Measurements from ENCODE around the gene VWA8. TPM values are rescaled to one million over a fixed set of nuclear protein-coding genes. Genes with fewer than 3 reads are reported as not detected.

Gene VWA8
- total and polyA plus RNA-seq, 10 donors: 2.7 to 33.6 (median 18.3) TPM

DNA sequence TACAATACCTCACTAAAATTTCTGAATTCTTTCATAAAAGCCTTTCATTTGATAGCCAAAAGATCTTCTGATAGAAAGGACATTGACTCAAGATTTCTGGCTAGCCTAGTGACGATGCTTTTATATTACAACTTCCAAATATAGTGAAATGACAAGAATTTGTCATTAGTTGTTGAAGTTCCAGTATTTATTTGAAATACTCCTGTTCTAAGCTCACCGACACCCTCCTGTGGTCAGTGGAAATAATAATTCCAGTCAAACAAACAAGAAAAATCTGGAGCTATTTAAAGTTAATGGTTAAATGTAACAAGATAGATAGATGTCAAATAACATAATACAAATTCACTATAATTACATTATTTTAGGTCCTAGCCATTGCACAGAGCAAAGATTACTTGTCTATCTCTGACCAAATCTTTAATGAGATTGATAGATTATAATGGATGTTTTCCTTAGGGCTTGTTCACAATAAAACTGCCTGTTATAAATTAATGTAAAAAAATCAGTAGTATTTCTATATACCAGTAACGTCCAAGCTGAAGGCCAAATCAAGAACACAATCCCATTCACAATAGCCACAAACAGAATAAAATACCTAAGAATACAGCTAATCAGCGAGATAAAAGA lies 308.1 kb downstream of the VWA8 start:
- no peaks in the 10 kb centered on the region for H3K36me3 ChIP-seq
- intact Hi-C loops (cut with DNase I; ENCODE audit: low total_unique reads): loop anchor here (10.0 kb wide), 2 partner anchors 238 to 298 kb away; no protein-coding TSS in a partner anchor
- no peaks in the 10 kb centered on the region for H3K27me3 ChIP-seq (replicated peaks in 1 of 7)
- H3K4me1 ChIP-seq: peaks cover 0 to 22% (median 4%) of the 10 kb centered on the region in 6 donors
- TF ChIP-seq POLR2AphosphoS5 (IDR thresholded peaks at IDR 0.05) (no peak), CTCF (IDR thresholded peaks at IDR 0.05 in 8 of 11, conservative IDR thresholded peaks at IDR 0.05 in 3 of 11) (peak in 7 of 11 experiments; percentile 32 to 60 (median 41))
- WGBS, 5 donors: 54 to 68% (median 56%) methylated on average over 4 of the region's 4 CpGs
- no peak for DNase-seq
- H3K9me3 ChIP-seq: no peaks in the 10 kb centered on the region
- H3K27ac ChIP-seq: peak overlapping the region in 2 of 8 donors; percentile 4 to 31
- H3K4me3 ChIP-seq: no peak overlapping the region

DNA sequence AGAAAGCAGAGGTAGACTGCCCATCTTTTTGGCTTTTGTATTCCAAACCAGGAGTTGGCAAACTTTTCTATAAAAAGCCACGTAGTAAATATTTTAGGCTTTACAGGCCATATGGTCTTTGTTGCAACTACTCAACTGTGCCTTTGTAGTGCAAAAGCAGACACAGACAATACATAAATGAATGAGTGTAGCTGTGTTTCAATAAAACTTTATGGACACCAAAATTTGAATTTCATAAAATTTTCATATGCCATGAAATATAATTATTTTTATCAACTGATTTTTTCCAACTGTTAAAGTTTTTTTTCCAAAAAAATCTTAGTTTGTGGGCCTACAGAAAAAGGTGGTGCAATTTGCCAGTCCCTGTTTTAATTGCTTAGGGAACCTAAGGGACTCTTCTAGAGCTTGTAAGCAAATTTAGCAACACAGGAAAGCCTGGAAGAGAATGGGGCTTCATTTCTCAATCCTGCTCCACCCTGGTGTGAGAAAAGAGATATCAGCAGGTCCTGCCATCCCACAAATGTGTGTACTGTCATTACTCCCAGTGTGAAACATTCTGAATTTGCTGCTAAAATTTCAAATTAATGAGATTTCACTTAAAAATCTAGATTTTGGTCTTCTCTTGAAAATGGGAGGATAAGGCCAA lies 309.4 kb downstream of the VWA8 start:
- Histone ChIP-seq H3K4me1 (peaks cover 0 to 22% (median 4%) of the 10 kb centered on the region in 6 donors), H3K9me3 (no peaks in the 10 kb centered on the region), H3K4me3 (no peak overlapping the region), H3K27me3 (replicated peaks in 1 of 7) (no peaks in the 10 kb centered on the region), H3K36me3 (no peaks in the 10 kb centered on the region), H3K27ac (peak overlapping the region in 3 of 8 donors; percentile 5 to 31 (median 6))
- 54 to 90% (median 78%) methylated on average over 1 of the region's 1 CpG for WGBS, 5 donors
- intact Hi-C loops (cut with DNase I; ENCODE audit: low total_unique reads): loop anchor here (10.0 kb wide), 2 partner anchors 237 to 297 kb away; no protein-coding TSS in a partner anchor
- no peak for DNase-seq
- TF ChIP-seq POLR2A (IDR thresholded peaks at IDR 0.05) (no peak), POLR2AphosphoS5 (IDR thresholded peaks at IDR 0.05) (no peak)

DNA sequence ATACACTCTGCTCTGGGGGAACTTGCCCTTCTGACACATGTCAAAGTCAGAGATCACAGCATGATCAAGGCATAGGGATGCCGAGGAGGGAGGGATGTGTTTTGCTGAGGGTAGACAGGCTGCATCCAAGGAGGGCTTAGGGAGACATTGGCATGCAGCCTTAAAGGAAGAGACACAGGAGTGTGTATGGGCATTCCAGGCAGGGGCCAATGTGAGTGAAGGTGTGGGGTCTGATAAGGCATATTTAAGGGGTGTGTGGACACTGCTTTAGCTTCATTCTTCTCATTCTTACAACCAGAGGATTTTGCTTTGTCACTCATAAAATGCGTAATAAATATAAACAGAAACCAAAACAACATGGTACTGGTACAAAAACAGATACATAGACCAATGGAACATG lies 310.2 kb downstream of the VWA8 start:
- TF ChIP-seq CTCF (IDR thresholded peaks at IDR 0.05 in 8 of 11, conservative IDR thresholded peaks at IDR 0.05 in 3 of 11) (no peak), POLR2AphosphoS5 (IDR thresholded peaks at IDR 0.05) (no peak), POLR2A (IDR thresholded peaks at IDR 0.05) (no peak)
- H3K27ac ChIP-seq: no peak overlapping the region
- H3K27me3 ChIP-seq (replicated peaks in 1 of 7): no peaks in the 10 kb centered on the region
- peaks cover 0 to 22% (median 4%) of the 10 kb centered on the region in 6 donors for H3K4me1 ChIP-seq
- WGBS, 5 donors: 90 to 98% (median 94%) methylated on average over 2 of the region's 2 CpGs
- no peak for DNase-seq
- intact Hi-C loops (cut with DNase I; ENCODE audit: low total_unique reads): loop anchor here (10.0 kb wide), 2 partner anchors 236 to 296 kb away; no protein-coding TSS in a partner anchor
- no peak overlapping the region for H3K4me3 ChIP-seq
- no peaks in the 10 kb centered on the region for H3K9me3 ChIP-seq
- no peaks in the 10 kb centered on the region for H3K36me3 ChIP-seq

- intact Hi-C loops (cut with DNase I; ENCODE audit: low total_unique reads): loop anchor here (10.0 kb wide), 2 partner anchors 235 to 295 kb away; no protein-coding TSS in a partner anchor
- TF ChIP-seq POLR2A (IDR thresholded peaks at IDR 0.05) (no peak), CTCF (IDR thresholded peaks at IDR 0.05 in 8 of 11, conservative IDR thresholded peaks at IDR 0.05 in 3 of 11) (no peak), POLR2AphosphoS5 (IDR thresholded peaks at IDR 0.05) (no peak)
- 86 to 94% (median 88%) methylated on average over 3 of the region's 3 CpGs for WGBS, 5 donors
- H3K36me3 ChIP-seq: no peaks in the 10 kb centered on the region
- no peak overlapping the region for H3K4me3 ChIP-seq
- DNase-seq: no peak
- H3K27me3 ChIP-seq (replicated peaks in 1 of 7): no peaks in the 10 kb centered on the region
- no peak overlapping the region for H3K27ac ChIP-seq
- no peaks in the 10 kb centered on the region for H3K9me3 ChIP-seq
- peaks cover 0 to 19% (median under 1%) of the 10 kb centered on the region in 6 donors for H3K4me1 ChIP-seq
Measured at GRCh38 chr13:41649659-41650058, 311.2 kb downstream of the VWA8 start.
